ENCODE measurements around the gene MED12L.

MED12L gene

DNA sequence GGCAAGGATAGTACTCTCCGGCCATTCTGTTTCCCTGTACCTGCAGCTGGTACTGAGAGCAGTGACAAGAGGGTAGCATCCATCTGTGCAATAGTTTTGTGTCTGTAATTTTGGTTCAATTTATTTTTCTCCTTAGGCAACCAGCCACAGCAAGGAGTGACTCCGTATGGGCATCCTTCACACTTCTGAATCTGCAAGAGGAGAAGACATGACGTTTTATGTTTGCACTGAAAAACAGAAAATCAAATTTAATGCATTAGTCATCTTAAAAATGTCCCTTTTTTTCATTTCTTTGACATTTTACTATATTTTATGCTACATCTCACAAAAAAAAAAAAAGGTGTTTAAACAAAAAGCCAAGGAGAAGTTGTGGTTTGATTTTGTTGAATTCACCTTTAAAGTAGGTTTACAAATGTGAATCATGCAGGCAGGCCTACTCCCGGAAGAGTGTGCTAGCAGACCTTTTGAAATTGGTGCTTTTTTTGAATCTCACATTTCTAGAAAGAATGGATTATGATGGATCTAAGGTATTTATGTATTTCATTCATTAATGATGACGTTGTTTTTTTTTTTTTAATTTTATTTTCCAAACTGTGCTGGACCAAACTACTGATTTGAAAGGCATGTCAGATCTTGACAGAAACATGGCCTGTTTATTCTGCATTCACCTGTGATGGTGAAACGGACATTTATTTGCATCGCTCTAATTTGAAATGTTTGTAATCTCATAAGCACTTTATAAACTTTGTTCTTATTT is 347.3 kb downstream of the MED12L start:
- DNase-seq: no peak

DNA sequence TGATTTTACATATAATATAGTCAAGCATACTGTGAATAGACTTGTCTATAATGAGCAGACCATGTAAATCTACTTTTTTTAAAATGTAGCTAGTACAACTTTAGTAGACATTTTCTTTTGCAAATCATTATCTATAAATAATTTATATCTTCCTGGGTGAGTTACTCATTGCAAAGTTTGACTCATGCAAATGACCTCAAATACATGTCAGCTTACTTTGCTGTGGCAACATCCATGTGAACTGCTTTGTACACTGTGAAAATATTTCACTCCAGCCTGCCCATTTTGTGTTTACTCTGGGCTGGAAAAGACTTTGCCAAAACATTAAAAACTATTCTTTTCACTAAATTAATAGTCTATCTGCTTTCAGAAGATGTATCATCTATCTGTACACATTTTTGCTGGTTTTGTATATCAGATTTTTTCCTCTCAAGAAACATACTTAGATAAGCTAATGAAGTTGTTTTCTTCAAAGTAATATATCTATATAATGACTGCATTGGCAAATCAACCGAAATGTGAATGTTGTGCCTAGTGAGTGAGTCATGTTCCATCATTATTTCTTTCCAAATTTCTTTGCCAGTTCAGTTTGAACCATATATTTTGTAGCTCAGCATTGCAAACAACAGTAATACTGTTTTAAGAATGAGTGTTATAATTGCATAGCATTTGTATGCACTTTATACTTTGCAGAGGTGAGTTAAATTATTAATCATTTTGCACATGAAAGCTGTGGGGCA is 348.9 kb downstream of the MED12L start:
- DNase-seq: no peak

DNA sequence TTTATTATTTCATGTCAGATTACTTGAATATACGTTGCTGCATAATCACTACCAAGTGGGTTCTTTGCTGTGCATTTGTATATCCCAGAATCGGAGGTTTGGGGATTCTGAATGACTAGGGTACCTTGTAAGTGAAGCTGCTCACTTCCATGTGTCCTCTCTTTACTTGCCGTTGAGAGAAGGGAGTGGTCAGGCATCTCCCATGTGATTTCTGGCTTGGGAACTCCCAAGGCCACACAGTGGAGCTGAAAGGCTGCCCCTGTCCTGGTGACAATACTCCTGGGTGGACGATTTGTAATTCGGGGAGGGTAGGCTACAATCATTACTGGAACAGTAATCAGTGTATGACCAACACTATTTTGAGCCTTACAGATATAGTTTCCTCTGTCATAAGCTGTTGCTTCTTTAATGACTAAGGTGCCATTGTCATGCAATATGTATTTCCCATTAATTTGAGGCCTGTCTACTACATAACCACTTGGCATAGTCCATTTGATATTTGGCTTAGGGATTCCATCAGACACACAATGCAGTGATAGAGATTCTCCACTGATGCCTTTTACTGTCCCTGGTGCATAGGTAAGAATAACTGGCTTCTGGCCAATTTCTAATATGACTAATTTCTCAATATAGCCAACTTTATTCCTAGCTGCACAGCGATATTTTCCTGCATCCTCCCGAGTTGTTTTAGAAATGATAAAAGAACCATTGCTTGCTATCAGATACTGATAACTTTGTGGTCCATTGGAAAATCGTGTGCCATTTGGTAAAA is 351.4 kb downstream of the MED12L start:
- no peak for DNase-seq

DNA sequence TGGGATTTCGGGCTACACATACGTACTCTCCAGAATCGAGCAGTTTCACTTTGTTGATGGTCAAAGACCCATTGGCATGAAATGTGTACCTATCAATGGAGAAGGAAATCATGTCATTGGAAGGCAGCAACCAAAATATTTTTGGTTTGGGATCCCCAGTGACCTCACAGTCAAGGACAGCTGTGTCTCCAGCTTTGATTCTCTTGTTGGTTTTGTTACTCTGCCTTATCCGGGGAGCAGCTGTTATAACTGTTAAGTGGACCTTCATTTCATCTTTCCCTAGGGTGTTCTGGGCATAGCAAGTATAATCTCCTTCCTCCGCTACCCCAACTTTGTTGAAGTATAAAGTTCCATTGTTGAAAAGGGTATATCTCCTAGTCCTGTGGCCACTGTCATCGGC is 352.4 kb downstream of the MED12L start:
- DNase-seq: no peak

DNA sequence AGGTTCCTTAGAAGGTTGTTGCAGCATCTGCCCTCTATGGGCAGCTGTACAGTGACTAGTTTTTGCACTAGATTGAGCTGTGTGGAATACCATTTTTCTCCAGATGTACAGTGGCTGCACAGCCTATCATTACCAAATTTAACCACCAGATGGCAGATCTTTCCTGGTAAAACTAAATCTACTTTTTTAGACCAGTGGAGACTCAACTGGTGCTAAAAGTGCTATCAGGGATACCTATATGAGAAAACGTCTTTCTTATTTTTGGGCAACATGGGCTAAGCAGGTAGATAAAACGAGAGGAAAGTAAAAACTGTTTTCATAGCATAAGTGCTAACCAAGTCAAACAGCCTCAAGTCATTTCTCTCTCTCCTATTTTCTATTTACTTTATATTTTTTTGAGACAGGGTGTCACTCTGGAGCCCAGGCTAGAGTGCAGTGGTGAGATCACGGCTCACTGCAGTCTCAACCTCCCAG is 354.2 kb downstream of the MED12L start:
- no peak for DNase-seq

DNA sequence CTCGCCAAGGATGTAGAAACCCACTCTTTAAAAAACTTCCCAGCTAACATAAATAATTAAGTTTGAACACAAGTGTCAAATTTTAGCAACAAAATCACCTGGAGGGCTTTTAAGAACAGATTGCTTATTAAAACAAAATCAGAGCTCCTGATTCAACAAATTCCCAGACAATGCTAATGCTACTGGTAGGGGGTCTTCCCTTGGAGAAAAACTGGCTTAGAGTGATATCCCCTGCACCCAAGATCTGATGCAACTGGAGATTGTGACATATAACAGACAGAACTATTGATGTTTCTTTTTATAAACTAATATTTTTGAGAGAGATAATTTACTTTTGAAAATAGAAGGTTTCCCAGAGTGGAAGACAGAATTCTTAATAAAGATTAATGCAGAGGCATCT is 355.5 kb downstream of the MED12L start:
- DNase-seq: no peak

DNA sequence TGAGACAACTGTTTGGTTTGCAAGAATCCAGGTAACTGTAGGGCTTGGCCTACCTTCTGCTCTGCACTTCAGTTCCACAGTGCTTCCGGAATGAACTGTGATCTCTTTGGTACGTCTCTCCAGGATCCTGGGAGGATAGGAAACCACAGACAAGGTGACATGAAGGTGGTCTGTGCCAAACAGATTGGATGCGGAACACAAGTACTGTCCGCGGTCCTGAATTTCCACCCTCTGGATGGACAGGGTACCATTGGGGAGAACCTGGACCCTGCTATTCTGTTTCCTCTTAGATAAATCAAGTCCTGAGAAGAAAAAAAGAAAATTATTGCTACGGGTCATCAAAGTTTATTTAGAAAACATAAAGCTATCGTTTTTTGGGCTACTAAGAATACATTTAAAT is 358.1 kb downstream of the MED12L start:
- no peak for DNase-seq

DNA sequence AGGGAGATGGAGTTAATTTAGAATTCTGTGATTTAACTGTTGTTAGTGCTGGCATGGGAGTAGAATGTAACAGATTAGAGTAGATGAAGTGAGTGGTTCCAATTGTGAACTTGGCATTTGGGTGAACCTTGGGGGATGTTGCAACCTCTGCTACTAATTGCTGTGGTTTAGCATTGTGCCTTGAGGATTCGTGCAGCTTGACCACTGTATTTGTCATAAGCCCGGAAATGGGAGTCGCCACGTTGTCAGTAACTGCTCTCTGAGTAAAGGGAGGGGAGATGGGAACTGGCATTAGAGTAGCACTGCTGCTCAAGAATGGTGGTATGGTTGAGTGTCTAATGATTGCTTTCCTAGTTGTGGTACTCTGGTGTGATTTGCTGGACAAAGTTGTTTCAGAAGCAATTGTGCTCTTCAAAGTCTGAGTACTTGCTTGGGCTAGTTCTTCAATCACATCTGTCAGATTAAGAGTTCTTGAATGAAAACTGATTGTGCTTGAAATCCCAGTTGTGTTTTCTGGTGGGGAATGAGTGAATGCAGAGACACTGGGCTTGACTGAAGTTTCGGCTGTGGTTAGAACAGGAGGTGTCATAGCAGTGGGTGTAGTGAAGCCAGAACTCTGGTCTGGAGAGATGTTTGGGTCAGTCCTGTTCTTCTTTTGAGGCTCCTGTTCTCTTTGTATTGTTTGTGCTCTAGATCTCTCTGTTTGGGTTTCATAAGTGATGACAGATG is 360.0 kb downstream of the MED12L start:
- no peak for DNase-seq

DNA sequence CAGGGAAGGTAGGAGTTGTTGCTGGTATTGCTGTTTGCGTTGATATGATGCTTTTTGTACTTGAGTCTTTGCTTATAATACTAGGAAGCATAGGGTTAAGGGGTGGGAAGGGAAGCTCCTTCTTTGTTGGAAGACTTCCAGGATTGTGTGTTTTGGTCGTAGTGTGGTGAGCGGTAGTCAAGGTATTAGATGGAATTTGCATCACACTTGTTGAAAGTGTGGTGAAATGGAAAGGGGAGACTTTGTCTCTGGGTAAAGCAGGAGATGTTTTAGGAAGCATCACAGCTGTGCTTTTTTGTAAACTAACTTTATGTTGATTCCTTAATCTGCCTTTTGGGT is 360.5 kb downstream of the MED12L start:
- no peak for DNase-seq

DNA sequence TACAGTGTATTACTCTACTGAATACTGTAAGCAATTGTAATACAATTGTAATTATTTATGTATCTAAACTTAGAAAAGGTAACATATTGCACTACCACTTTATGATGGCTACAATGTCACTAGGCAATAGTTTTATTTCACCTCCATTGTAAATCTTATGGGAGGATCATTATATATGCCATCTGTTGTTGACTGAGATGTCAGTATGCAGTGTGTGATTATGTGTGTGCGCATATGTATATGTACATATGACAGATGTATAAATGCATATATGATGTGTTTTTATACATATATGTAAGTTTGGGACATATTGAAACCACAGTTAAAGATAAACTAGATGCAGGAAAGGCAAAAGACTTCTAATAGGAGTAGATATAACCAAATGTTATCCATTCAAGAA is 366.9 kb downstream of the MED12L start:
- no peak for DNase-seq

DNA sequence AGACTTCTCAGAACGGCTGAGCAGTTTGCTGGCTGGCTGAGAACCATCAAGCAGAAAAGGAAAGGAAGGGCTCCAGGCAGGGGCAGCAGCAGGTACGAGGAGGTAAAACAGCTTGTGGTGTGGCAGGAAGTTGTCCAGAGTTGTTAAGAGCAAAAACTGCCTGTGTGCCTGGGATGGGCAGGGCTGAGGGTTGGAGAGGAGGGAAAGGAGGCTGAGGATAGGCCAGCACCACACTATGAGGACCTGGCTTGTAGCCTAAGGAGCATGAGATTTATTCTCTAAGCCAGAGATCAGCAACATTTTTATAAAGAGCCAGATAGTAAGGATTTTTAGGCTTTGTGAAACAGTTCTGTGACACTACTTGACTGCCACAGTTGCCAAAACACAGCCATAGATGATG is 367.4 kb downstream of the MED12L start:
- no peak for DNase-seq

DNA sequence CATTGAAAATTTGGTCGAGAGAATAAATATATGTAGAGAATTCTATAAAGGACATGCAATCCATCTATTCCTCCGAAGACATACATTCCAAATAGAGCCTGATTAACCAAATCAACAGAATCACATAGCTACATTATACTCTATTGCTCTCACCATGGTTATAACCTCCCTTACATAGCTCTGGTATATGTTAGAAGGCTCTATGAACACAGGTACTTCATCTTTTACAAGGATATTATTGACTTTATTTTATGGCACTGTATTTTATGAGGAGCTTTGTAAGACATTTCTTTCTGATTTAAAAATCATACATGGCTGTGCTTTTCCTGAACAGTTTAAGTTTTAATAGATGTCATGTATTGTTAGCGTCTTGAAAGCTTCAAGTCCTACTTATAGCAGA is 370.6 kb downstream of the MED12L start:
- no peak for DNase-seq

DNA sequence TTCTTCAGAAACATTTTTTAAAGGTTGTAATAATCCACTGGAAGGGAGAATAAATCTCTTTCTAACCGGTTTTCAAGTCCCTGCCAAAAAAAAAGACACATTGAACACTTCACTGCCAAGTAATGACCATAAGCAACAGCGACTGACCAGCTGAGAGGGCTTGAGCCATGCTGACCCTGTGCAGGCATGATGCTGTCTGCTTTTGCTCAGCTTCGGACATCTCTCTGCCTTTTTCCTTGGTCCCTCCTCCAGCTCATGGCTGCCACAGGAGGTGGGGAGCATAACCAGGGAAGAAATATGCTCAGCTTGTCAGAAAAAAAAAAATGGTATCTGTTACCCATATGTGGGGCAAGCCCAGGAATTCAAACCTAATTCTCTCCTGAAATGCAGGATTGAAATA is 373.9 kb downstream of the MED12L start:
- DNase-seq: no peak

DNA sequence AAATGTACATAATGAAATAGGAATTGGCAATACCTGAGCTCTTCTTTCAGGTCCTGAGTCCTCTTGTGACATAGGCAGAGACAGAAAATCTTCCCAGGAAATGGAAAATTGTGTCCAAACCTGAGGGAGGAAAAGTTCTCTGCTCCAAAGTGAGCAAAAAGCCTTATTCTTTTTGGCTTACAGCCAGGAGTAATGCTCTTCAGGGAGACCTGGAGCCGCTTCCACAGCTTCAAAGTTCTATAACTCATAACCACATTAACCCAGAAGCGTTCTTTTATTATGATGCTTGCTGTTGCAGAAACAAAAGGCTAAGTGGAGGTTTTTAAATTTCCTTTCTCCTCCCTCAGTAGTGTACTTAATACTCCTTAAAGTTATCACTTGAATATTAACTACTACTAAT is 374.8 kb downstream of the MED12L start:
- no peak for DNase-seq

DNA sequence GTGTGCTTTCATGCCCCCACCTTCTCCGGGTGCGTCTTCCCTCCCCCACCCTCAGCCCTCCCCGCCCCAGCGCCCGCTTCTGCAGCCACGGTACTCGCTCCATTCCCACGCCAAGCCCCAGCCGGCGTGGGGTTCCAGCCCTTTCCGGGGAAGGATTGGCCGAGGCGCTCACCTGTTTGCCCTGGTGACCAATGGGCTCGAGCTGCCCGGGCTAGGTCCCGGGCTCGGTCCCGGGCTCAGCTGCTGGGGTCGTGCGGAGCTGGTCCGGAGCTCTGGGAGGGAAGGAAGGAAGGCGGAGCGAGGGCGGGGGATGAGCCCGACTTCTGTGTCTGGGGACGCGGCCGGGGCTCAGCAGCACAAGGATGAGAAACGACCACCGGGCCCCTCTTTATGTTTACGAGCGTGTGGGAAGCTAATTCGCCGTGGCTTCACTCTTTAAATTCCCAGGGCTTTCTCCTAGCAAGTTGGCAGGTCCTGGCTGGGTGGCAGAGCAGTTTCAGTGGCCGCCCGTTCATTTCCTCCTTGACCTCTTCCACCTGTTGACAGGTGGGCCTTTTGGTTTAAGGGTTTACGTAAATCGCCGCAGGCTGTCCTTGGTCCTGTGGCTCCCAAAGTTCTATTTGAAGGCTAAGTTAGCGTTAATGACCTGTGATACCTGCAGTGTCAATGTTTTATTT is 375.4 kb downstream of the MED12L start, which contains the start of gene IGSF10:
TSS of gene IGSF10 (minus strand) at position 288 of the 677 bp plus-strand sequence. CDS start 2,352 bp downstream, outside the sequence.
- no peak for DNase-seq

DNA sequence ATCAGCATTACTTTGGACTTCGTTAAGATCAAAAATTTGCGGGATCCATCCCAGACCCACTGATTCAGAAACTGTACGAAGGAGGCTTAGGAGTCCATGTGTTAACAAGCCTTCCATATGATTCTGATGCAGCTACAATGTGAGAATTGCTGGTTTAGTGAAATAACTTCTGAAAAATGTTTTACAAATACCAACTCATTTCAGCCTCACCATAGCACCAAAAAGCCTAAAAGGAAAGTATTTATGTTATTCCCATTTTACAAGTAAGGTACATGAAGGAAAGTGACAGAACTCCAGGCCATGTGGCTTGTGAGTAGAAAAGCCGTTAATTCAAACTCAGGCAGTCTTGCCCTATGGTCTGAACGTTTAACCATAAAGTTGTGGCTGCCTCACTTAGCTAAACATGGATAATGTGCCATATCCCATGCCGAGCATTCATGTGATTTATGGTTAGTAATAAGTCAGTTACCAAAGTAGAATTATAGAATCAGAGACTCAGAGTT is 376.9 kb downstream of the MED12L start:
- no peak for DNase-seq

DNA sequence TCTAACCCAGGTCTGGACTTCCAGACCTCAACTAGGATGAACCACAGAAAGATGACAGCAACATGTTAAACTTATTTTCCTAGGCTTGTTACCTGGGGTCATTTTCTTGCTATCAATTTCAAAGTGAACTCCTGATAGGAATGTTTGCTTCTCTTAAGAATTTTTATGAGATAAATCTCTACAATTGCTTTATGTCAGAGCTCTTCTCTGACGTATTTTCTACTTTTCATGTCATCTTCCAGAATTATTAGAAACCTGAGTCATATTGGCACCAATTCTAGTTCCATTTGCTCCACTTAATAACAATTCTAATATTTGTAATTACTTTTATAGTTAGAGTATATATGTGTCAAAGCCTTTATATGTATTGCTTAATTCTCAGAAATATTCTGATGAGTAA is 377.5 kb downstream of the MED12L start:
- DNase-seq: no peak

DNA sequence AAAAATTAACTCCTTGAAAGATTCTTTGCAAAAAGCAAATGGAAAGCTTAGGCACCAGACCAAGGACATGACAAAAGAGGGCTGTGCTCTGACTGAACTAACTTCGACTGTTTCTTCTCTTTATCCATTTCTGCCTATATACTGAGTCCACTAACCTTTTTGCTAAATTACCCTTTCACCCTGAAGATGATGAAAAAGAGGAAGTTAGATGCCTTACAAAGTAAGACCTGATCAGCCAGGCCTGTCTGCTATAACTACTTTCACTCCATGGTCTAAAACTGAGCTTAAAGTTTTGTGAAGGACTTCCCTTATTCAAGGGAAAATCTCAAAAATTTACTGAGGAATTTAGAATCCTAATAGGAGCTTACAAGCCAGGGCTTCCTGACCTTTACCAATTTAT is 381.6 kb downstream of the MED12L start:
- no peak for DNase-seq

DNA sequence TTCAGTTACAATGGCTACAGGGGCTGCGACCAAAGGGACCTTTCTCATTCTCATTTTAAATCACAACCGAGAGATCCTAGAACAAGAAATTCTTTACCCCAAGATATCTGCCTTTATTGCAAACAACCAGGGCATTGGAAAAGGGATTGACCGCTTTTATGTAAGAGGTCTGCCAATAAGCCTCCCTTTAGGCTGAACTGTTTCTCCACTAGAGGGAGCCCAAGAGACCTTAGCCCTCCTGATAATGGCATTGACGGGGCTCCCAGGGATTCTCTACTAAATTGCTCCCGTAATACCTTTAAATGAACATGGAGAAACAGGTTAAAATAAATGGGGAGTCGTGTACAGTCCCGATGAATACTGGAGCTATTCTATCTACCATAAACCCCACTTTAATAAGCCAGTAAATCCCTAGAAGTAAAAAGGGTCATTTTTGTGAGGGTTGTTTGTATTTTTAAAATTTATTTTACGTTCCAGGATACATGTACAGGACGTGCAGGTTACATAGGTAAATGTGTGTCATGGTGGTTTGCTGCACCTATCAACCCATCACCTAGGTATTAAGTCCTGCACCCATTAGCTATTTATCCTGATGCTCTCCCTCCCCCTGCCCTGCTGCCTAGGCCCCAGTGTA is 382.9 kb downstream of the MED12L start:
- DNase-seq: no peak

DNA sequence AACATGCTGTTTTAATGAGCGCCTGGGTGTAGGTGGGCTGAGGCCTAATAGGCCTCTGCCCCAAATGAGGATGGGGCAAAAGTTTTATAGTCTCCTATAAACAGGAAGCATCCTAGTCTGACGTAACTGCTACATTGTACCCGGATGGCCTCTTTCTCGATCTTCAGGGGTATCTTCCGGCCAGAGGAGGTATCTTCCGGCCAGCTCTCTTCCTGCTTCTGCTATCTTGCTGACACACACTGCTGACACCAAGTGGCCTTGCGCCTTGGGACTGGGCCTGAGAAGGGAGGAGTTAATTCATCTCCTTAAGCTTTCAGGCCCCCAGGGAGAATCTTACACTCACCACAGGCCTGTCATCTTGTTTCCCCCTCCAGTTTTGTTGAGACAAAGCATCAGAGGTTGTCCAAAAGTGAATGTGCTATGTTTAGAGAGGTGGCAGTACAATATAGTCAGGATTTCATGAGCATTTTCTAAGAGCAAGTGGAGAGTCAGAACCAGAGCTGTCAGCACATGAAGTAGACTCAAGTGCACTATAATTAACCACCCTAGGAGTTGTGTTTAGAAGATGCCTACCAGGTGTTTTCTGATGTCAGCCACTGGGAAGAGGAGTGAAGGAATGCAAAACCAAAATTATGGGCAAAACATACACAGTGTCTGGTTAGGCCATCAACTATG is 391.0 kb downstream of the MED12L start:
- DNase-seq: no peak
